ENCODE measurements around the gene ASB7.

ASB7 gene

GRCh38 chr15:100598655-100599054, 3.7 kb upstream of the ASB7 start:
- DNase-seq, result no peak

- peak; percentile 51 for DNase-seq
Measured at GRCh38 chr15:100601163-100601562, 1.2 kb upstream of the ASB7 start.

- DNase-seq, result no peak
Measured at GRCh38 chr15:100601617-100602063, 749 bp upstream of the ASB7 start.

- no peak for DNase-seq
Measured at GRCh38 chr15:100602823-100603393, 519 bp downstream of the ASB7 start.

- no peak for DNase-seq
Measured at GRCh38 chr15:100612539-100612938, 10.2 kb downstream of the ASB7 start.

GRCh38 chr15:100613208-100613607, 10.8 kb downstream of the ASB7 start:
- DNase-seq, result no peak

GRCh38 chr15:100614336-100614735, 11.9 kb downstream of the ASB7 start:
- DNase-seq, result no peak

GRCh38 chr15:100614918-100615317, 12.5 kb downstream of the ASB7 start:
- DNase-seq, result no peak

GRCh38 chr15:100615801-100616200, 13.4 kb downstream of the ASB7 start:
- no peak for DNase-seq

- DNase-seq, result no peak
Measured at GRCh38 chr15:100616700-100617099, 14.3 kb downstream of the ASB7 start.

GRCh38 chr15:100623301-100623700, 20.9 kb downstream of the ASB7 start:
- DNase-seq, result no peak

- peak; percentile 62 for DNase-seq
Measured at GRCh38 chr15:100627789-100628395, 25.5 kb downstream of the ASB7 start.

- DNase-seq, result no peak
Measured at GRCh38 chr15:100628746-100629145, 26.4 kb downstream of the ASB7 start.

GRCh38 chr15:100631831-100632230, 29.4 kb downstream of the ASB7 start:
- DNase-seq, result no peak

GRCh38 chr15:100633763-100634075, 31.3 kb downstream of the ASB7 start:
- DNase-seq, result no peak

- no peak for DNase-seq
Measured at GRCh38 chr15:100635406-100636071, 33.1 kb downstream of the ASB7 start.

- no peak for DNase-seq
Measured at GRCh38 chr15:100638177-100638730, 35.9 kb downstream of the ASB7 start.

- DNase-seq, result no peak
Measured at GRCh38 chr15:100642213-100642949, 40.0 kb downstream of the ASB7 start.

- DNase-seq, result no peak
Measured at GRCh38 chr15:100642950-100643338, 40.6 kb downstream of the ASB7 start.

- DNase-seq, result no peak
Measured at GRCh38 chr15:100645671-100646070, 43.3 kb downstream of the ASB7 start.

GRCh38 chr15:100648951-100649350, 46.6 kb downstream of the ASB7 start:
- no peak for DNase-seq

- no peak for DNase-seq
Measured at GRCh38 chr15:100650685-100651084, 48.3 kb downstream of the ASB7 start.

- DNase-seq, result no peak
Measured at GRCh38 chr15:100651253-100651652, 48.9 kb downstream of the ASB7 start.

- no peak for DNase-seq
Measured at GRCh38 chr15:100652116-100652515, 49.7 kb downstream of the ASB7 start.

All from activated CD8-positive, alpha-beta memory T cell treated with anti-CD3 and anti-CD28 coated beads, Interleukin-2, amount 50 U/mL, for 4 hours (primary cell).